Activated CD4-positive, alpha-beta memory T cell treated with anti-CD3 and anti-CD28 coated beads, Interleukin-2, amount 10 ng/mL, durations not matched to agents 7 days and 5 days (primary cell): ENCODE measurements around the gene CNTNAP2. TPM values are rescaled to one million over a fixed set of nuclear protein-coding genes. Genes with fewer than 3 reads are reported as not detected.

Experiments
- CTCF ChIA-PET: fragments of 350-600 bp; sonication (Branson Sonifier 250); formaldehyde crosslinking; loops from one replicate; lab custom pipeline; 2021; ENCODE audit warnings: antibody characterized with exemption, inconsistent platforms; lab: Charles Lee
- POLR2A ChIA-PET: fragments of 350-600 bp; sonication (Branson Sonifier 250); formaldehyde crosslinking; loops from one replicate; lab custom pipeline; 2021; ENCODE audit warnings: antibody characterized with exemption; lab: Charles Lee
- DNase-seq: peaks from one replicate; pipeline ENCODE4 v3.0.0-alpha.2; 2020
- H3K27ac Mint-ChIP-seq: one replicate; pipeline ENCODE4 v1.8.0; 2021; ENCODE audit warnings: mild to moderate bottlenecking, mixed read lengths
- H3K27me3 Mint-ChIP-seq: one replicate; pipeline ENCODE4 v1.8.0; 2021; ENCODE audit warnings: mixed read lengths
- H3K36me3 Mint-ChIP-seq: one replicate; pipeline ENCODE4 v1.8.0; 2021; ENCODE audit warnings: low read depth, mixed read lengths
- H3K4me1 Mint-ChIP-seq: one replicate; pipeline ENCODE4 v1.8.0; 2021; ENCODE audit warnings: mixed read lengths
- H3K4me3 Mint-ChIP-seq: one replicate; pipeline ENCODE4 v1.8.0; 2021; ENCODE audit warnings: mild to moderate bottlenecking, mixed read lengths
- H3K9me3 Mint-ChIP-seq: one replicate; pipeline ENCODE4 v1.8.0; 2021; ENCODE audit warnings: mixed read lengths
- total RNA-seq, 2 experiments: library from RNA; stranded (reverse); gene quantifications; one replicate each; pipeline ENCODE4 v1.2.3, GENCODE V29; 2021

CNTNAP2 gene
- total RNA-seq, 2 experiments from 2014 or later = not detected

GRCh38 chr7:147809786-147810185 lies 1693.2 kb downstream of the CNTNAP2 start:
- CTCF ChIA-PET = no interaction called here
- Mint-ChIP-seq H3K9me3 (no peaks in the 10 kb centered on the region), H3K4me3 (no peak overlapping the region), H3K27ac (no peak overlapping the region), H3K36me3 (no peaks in the 10 kb centered on the region), H3K4me1 (no peaks in the 10 kb centered on the region), H3K27me3 (no peaks in the 10 kb centered on the region)
- POLR2A ChIA-PET = no interaction called here
- no peak for DNase-seq

- POLR2A ChIA-PET = no interaction called here
- no peaks in the 10 kb centered on the region for H3K27me3 Mint-ChIP-seq
- H3K36me3 Mint-ChIP-seq = no peaks in the 10 kb centered on the region
- CTCF ChIA-PET = no interaction called here
- no peak overlapping the region for H3K27ac Mint-ChIP-seq
- no peak overlapping the region for H3K4me3 Mint-ChIP-seq
- no peaks in the 10 kb centered on the region for H3K9me3 Mint-ChIP-seq
- no peaks in the 10 kb centered on the region for H3K4me1 Mint-ChIP-seq
- no peak for DNase-seq
Measured at GRCh38 chr7:147810269-147810668, 1693.7 kb downstream of the CNTNAP2 start.

- no peaks in the 10 kb centered on the region for H3K9me3 Mint-ChIP-seq
- no peak overlapping the region for H3K27ac Mint-ChIP-seq
- H3K4me1 Mint-ChIP-seq = no peaks in the 10 kb centered on the region
- no peak for DNase-seq
- no peak overlapping the region for H3K4me3 Mint-ChIP-seq
- H3K27me3 Mint-ChIP-seq = no peaks in the 10 kb centered on the region
- no peaks in the 10 kb centered on the region for H3K36me3 Mint-ChIP-seq
- POLR2A ChIA-PET = no interaction called here
- CTCF ChIA-PET = no interaction called here
Measured at GRCh38 chr7:147811923-147812322, 1695.3 kb downstream of the CNTNAP2 start.

- H3K27ac Mint-ChIP-seq = no peak overlapping the region
- no peaks in the 10 kb centered on the region for H3K36me3 Mint-ChIP-seq
- ChIA-PET POLR2A (no interaction called here), CTCF (no interaction called here)
- no peaks in the 10 kb centered on the region for H3K4me1 Mint-ChIP-seq
- no peak for DNase-seq
- no peak overlapping the region for H3K4me3 Mint-ChIP-seq
- H3K27me3 Mint-ChIP-seq = no peaks in the 10 kb centered on the region
- no peaks in the 10 kb centered on the region for H3K9me3 Mint-ChIP-seq
Measured at GRCh38 chr7:147813316-147813715, 1696.7 kb downstream of the CNTNAP2 start.

GRCh38 chr7:147818317-147818716 lies 1701.7 kb downstream of the CNTNAP2 start:
- Mint-ChIP-seq H3K4me3 (no peak overlapping the region), H3K27me3 (no peaks in the 10 kb centered on the region), H3K4me1 (no peaks in the 10 kb centered on the region), H3K9me3 (no peaks in the 10 kb centered on the region), H3K36me3 (no peaks in the 10 kb centered on the region), H3K27ac (no peak overlapping the region)
- ChIA-PET POLR2A (no interaction called here), CTCF (no interaction called here)
- no peak for DNase-seq

GRCh38 chr7:147824671-147825070 lies 1708.1 kb downstream of the CNTNAP2 start:
- peaks cover 6% of the 10 kb centered on the region for H3K9me3 Mint-ChIP-seq
- ChIA-PET CTCF (no interaction called here), POLR2A (no interaction called here)
- no peak overlapping the region for H3K4me3 Mint-ChIP-seq
- H3K36me3 Mint-ChIP-seq = no peaks in the 10 kb centered on the region
- H3K27me3 Mint-ChIP-seq = no peaks in the 10 kb centered on the region
- no peak overlapping the region for H3K27ac Mint-ChIP-seq
- DNase-seq = no peak
- no peaks in the 10 kb centered on the region for H3K4me1 Mint-ChIP-seq

- ChIA-PET CTCF (no interaction called here), POLR2A (no interaction called here)
- no peak for DNase-seq
- H3K36me3 Mint-ChIP-seq = no peaks in the 10 kb centered on the region
- H3K4me1 Mint-ChIP-seq = no peaks in the 10 kb centered on the region
- H3K27ac Mint-ChIP-seq = no peak overlapping the region
- H3K4me3 Mint-ChIP-seq = no peak overlapping the region
- H3K9me3 Mint-ChIP-seq = peaks cover 6% of the 10 kb centered on the region
- H3K27me3 Mint-ChIP-seq = no peaks in the 10 kb centered on the region
Measured at GRCh38 chr7:147829016-147829415, 1712.4 kb downstream of the CNTNAP2 start.

GRCh38 chr7:147833557-147833956 lies 1717.0 kb downstream of the CNTNAP2 start:
- no peaks in the 10 kb centered on the region for H3K36me3 Mint-ChIP-seq
- POLR2A ChIA-PET = no interaction called here

GRCh38 chr7:147833970-147834369 lies 1717.4 kb downstream of the CNTNAP2 start:
- Mint-ChIP-seq H3K27ac (no peak overlapping the region), H3K36me3 (no peaks in the 10 kb centered on the region), H3K27me3 (no peaks in the 10 kb centered on the region), H3K4me1 (no peaks in the 10 kb centered on the region), H3K4me3 (no peak overlapping the region), H3K9me3 (peaks cover 7% of the 10 kb centered on the region)
- POLR2A ChIA-PET = no interaction called here
- CTCF ChIA-PET = no interaction called here
- no peak for DNase-seq

More at GRCh38 chr7:147833557-147833956, 1717.0 kb downstream of the CNTNAP2 start:
- H3K4me1 Mint-ChIP-seq = no peaks in the 10 kb centered on the region
- H3K9me3 Mint-ChIP-seq = peaks cover 7% of the 10 kb centered on the region
- no peak overlapping the region for H3K27ac Mint-ChIP-seq
- CTCF ChIA-PET = interaction anchor here (0.7 kb wide), 1 partner anchor 1352 kb away, joined by 4 read pairs; no protein-coding TSS in a partner anchor
- DNase-seq = no peak
- no peaks in the 10 kb centered on the region for H3K27me3 Mint-ChIP-seq
- no peak overlapping the region for H3K4me3 Mint-ChIP-seq

- DNase-seq = no peak
- H3K27ac Mint-ChIP-seq = no peak overlapping the region
- H3K4me1 Mint-ChIP-seq = no peaks in the 10 kb centered on the region
- no peak overlapping the region for H3K4me3 Mint-ChIP-seq
- H3K27me3 Mint-ChIP-seq = no peaks in the 10 kb centered on the region
- POLR2A ChIA-PET = no interaction called here
- no peaks in the 10 kb centered on the region for H3K36me3 Mint-ChIP-seq
- peaks cover 8% of the 10 kb centered on the region for H3K9me3 Mint-ChIP-seq
- CTCF ChIA-PET = no interaction called here
Measured at GRCh38 chr7:147852833-147853232, 1736.2 kb downstream of the CNTNAP2 start.

- no peaks in the 10 kb centered on the region for H3K9me3 Mint-ChIP-seq
- DNase-seq = no peak
- H3K27me3 Mint-ChIP-seq = no peaks in the 10 kb centered on the region
- H3K4me3 Mint-ChIP-seq = no peak overlapping the region
- no peaks in the 10 kb centered on the region for H3K4me1 Mint-ChIP-seq
- no peak overlapping the region for H3K27ac Mint-ChIP-seq
- H3K36me3 Mint-ChIP-seq = no peaks in the 10 kb centered on the region
- ChIA-PET POLR2A (no interaction called here), CTCF (interaction anchor here (0.7 kb wide), 1 partner anchor 15 kb away, joined by 3 read pairs; no protein-coding TSS in a partner anchor)
Measured at GRCh38 chr7:147857152-147858140, 1740.8 kb downstream of the CNTNAP2 start.

- H3K9me3 Mint-ChIP-seq = peaks cover 4% of the 10 kb centered on the region
- H3K4me1 Mint-ChIP-seq = no peaks in the 10 kb centered on the region
- ChIA-PET CTCF (no interaction called here), POLR2A (no interaction called here)
- H3K27ac Mint-ChIP-seq = no peak overlapping the region
- H3K4me3 Mint-ChIP-seq = no peak overlapping the region
- no peaks in the 10 kb centered on the region for H3K27me3 Mint-ChIP-seq
- DNase-seq = no peak
- no peaks in the 10 kb centered on the region for H3K36me3 Mint-ChIP-seq
Measured at GRCh38 chr7:147858421-147858820, 1741.8 kb downstream of the CNTNAP2 start.

GRCh38 chr7:147859033-147859432 lies 1742.4 kb downstream of the CNTNAP2 start:
- Mint-ChIP-seq H3K27me3 (no peaks in the 10 kb centered on the region), H3K4me1 (no peaks in the 10 kb centered on the region), H3K4me3 (no peak overlapping the region), H3K36me3 (no peaks in the 10 kb centered on the region), H3K9me3 (peaks cover 4% of the 10 kb centered on the region), H3K27ac (no peak overlapping the region)
- CTCF ChIA-PET = no interaction called here
- no peak for DNase-seq
- POLR2A ChIA-PET = no interaction called here

GRCh38 chr7:147859486-147859885 lies 1742.9 kb downstream of the CNTNAP2 start:
- DNase-seq = no peak
- peaks cover 4% of the 10 kb centered on the region for H3K9me3 Mint-ChIP-seq
- H3K27me3 Mint-ChIP-seq = no peaks in the 10 kb centered on the region
- no peaks in the 10 kb centered on the region for H3K4me1 Mint-ChIP-seq
- H3K4me3 Mint-ChIP-seq = no peak overlapping the region
- no peak overlapping the region for H3K27ac Mint-ChIP-seq
- CTCF ChIA-PET = no interaction called here
- H3K36me3 Mint-ChIP-seq = no peaks in the 10 kb centered on the region
- POLR2A ChIA-PET = no interaction called here
